H1 (cell line): ENCODE data around the gene EXTL1. TPM values are rescaled to one million over a fixed set of nuclear protein-coding genes. Genes with fewer than 3 reads are reported as not detected.
A peak's percentile ranks its signal among the peaks of the same experiment; 100 is the strongest.

Experiments
- CTCF ChIA-PET: fragments of 300-600 bp; sonication (Branson Sonifier 250); formaldehyde crosslinking; loops from one replicate; lab custom pipeline; 2021; ENCODE audit not compliant: partially characterized antibody; lab: Charles Lee
- POLR2A ChIA-PET: fragments of 300-600 bp; sonication (Branson Sonifier 250); formaldehyde crosslinking; loops from one replicate; lab custom pipeline; 2021; ENCODE audit warnings: inconsistent platforms; ENCODE audit not compliant: partially characterized antibody; lab: Charles Lee
- DNase-seq, 2 experiments: peaks; one replicate each; pipeline versions ENCODE4 v3.0.0 to v3.0.0-alpha.2; 2010 to 2022; ENCODE audit warnings: low spot score in 2 of 2, low read depth in 1 of 2, mixed read lengths in 1 of 2
- FAIRE-seq: peaks from 2 replicates; lab custom pipeline; 2011; peaks lifted over from hg19 to GRCh38; lab: Jason Lieb, UNC
- H2AFZ ChIP-seq: 2 replicates; pipeline ENCODE4 v1.8.1; 2012; ENCODE audit warnings: low read length, inconsistent platforms
- H2AK5ac ChIP-seq: 2 replicates; pipeline ENCODE4 v1.6.1; 2013; ENCODE audit warnings: low read depth, low read length
- H2BK120ac ChIP-seq: replicated peaks from 2 replicates; pipeline ENCODE3; 2013; ENCODE audit warnings: low read depth, low read length, inconsistent platforms
- H2BK12ac ChIP-seq: 2 replicates; pipeline ENCODE4 v1.6.1; 2013; ENCODE audit warnings: low read depth, low read length
- H2BK15ac ChIP-seq: 2 replicates; pipeline ENCODE4 v1.6.1; 2013; ENCODE audit warnings: low read length
- H2BK20ac ChIP-seq: 2 replicates; pipeline ENCODE4 v1.6.1; 2013; ENCODE audit warnings: low read length
- H2BK5ac ChIP-seq: 2 replicates; pipeline ENCODE4 v1.6.1; 2013; ENCODE audit warnings: low read depth, low read length
- H3K14ac ChIP-seq: 2 replicates; pipeline ENCODE4 v1.6.1; 2013; ENCODE audit warnings: inconsistent platforms; ENCODE audit not compliant: insufficient read length
- H3K18ac ChIP-seq: 2 replicates; pipeline ENCODE4 v1.6.1; 2013; ENCODE audit warnings: low read length; ENCODE audit errors: extremely low read depth
- H3K23ac ChIP-seq: 2 replicates; pipeline ENCODE4 v1.6.1; 2013; ENCODE audit warnings: inconsistent platforms; ENCODE audit not compliant: insufficient read length
- H3K23me2 ChIP-seq: 2 replicates; pipeline ENCODE4 v1.6.1; 2013; ENCODE audit warnings: low read depth, low read length
- H3K27ac ChIP-seq: 2 replicates; pipeline ENCODE4 v1.6.1; 2011; ENCODE audit warnings: low read depth, low read length, inconsistent platforms
- H3K27me3 ChIP-seq, 4 experiments: replicated peaks in 1 of 4; 1 replicate in 1 of 4; 2 replicates in 3 of 4; pipeline versions ENCODE4 v1.6.1 to v1.8.1; 2011 to 2013; ENCODE audit warnings: low read length in 3 of 4, mild to moderate bottlenecking in 3 of 4, inconsistent platforms in 2 of 4, mixed read lengths in 2 of 4, moderate library complexity in 1 of 4; ENCODE audit not compliant: control insufficient read depth in 3 of 4, insufficient read depth in 3 of 4; ENCODE audit errors: extremely low read depth in 1 of 4
- H3K36me3 ChIP-seq, 4 experiments: 2 replicates each; pipeline versions ENCODE4 v1.6.1 to v1.8.1; 2011 to 2013; ENCODE audit warnings: mild to moderate bottlenecking in 4 of 4, low read length in 3 of 4, moderate library complexity in 2 of 4, control low read depth in 1 of 4, inconsistent platforms in 1 of 4; ENCODE audit not compliant: insufficient read depth in 4 of 4, control insufficient read depth in 2 of 4
- H3K4ac ChIP-seq: replicated peaks from 2 replicates; pipeline ENCODE3; 2013; ENCODE audit warnings: low read length, low read depth, mixed read lengths, inconsistent platforms; ENCODE audit not compliant: insufficient read length
- H3K4me1 ChIP-seq, 4 experiments: replicated peaks in 1 of 4; 1 replicate in 1 of 4; 2 replicates in 3 of 4; pipeline versions ENCODE4 v1.6.1 to v1.8.1; 2011 to 2013; ENCODE audit warnings: low read length in 3 of 4, inconsistent platforms in 2 of 4, mixed read lengths in 1 of 4; ENCODE audit not compliant: insufficient read depth in 4 of 4, control insufficient read depth in 3 of 4
- H3K4me2 ChIP-seq, 2 experiments: 2 replicates each; pipeline versions ENCODE4 v1.6.1 to v1.8.1; 2011 to 2013; ENCODE audit warnings: low read depth in 2 of 2, low read length in 2 of 2, control low read depth in 1 of 2, inconsistent platforms in 1 of 2, mild to moderate bottlenecking in 1 of 2; ENCODE audit not compliant: insufficient read depth in 1 of 2
- H3K4me3 ChIP-seq, 4 experiments: fragments of 200-600, 300-600 bp in 1 of 4; sonication (generic), shearing (Covaris generic), sonication (Bioruptor Twin) in 1 of 4; 2 replicates each; pipeline versions ENCODE4 v1.5.1 to v1.8.1; 2011 to 2016; ENCODE audit warnings: low read length in 4 of 4, low read depth in 3 of 4, control low read depth in 2 of 4, inconsistent platforms in 2 of 4, mild to moderate bottlenecking in 2 of 4, mixed read lengths in 1 of 4, moderate library complexity in 1 of 4; ENCODE audit not compliant: insufficient read depth in 2 of 4; ENCODE audit errors: extremely low read depth in 1 of 4
- H3K56ac ChIP-seq: replicated peaks from 2 replicates; pipeline ENCODE3; 2013; ENCODE audit warnings: low read depth, mild to moderate bottlenecking, mixed read lengths, low read length, inconsistent platforms; ENCODE audit not compliant: insufficient read length
- H3K79me1 ChIP-seq: 2 replicates; pipeline ENCODE4 v1.6.1; 2013; ENCODE audit warnings: low read depth, low read length, control low read depth
- H3K79me2 ChIP-seq, 2 experiments: 2 replicates each; pipeline versions ENCODE4 v1.6.1 to v1.8.1; 2012 to 2013; ENCODE audit warnings: low read length in 2 of 2, mild to moderate bottlenecking in 2 of 2, inconsistent platforms in 1 of 2; ENCODE audit not compliant: insufficient read depth in 2 of 2, control insufficient read depth in 1 of 2
- H3K9ac ChIP-seq, 4 experiments: replicated peaks in 1 of 4; 1 replicate in 1 of 4; 2 replicates in 3 of 4; pipeline versions ENCODE4 v1.6.1 to v1.8.1; 2011 to 2013; ENCODE audit warnings: low read depth in 3 of 4, low read length in 3 of 4, control low read depth in 2 of 4, mild to moderate bottlenecking in 2 of 4, moderate library complexity in 2 of 4, inconsistent platforms in 1 of 4; ENCODE audit errors: extremely low read depth in 1 of 4
- H3K9me3 ChIP-seq, 2 experiments: 2 replicates each; pipeline versions ENCODE4 v1.6.1 to v1.8.1; 2012 to 2013; ENCODE audit warnings: mild to moderate bottlenecking in 2 of 2, moderate library complexity in 2 of 2, control low read depth in 1 of 2, inconsistent platforms in 1 of 2, low read depth in 1 of 2, low read length in 1 of 2, mixed read lengths in 1 of 2; ENCODE audit not compliant: insufficient read depth in 2 of 2
- H4K20me1 ChIP-seq, 2 experiments: replicated peaks in 1 of 2; 2 replicates each; pipeline versions ENCODE3 to v1.8.1; 2011 to 2013; ENCODE audit warnings: inconsistent platforms in 2 of 2, low read length in 2 of 2, mild to moderate bottlenecking in 1 of 2; ENCODE audit not compliant: insufficient read depth in 2 of 2, control insufficient read depth in 1 of 2
- H4K5ac ChIP-seq: 2 replicates; pipeline ENCODE4 v1.6.1; 2013; ENCODE audit warnings: low read length, low read depth, mixed read lengths, inconsistent platforms; ENCODE audit not compliant: insufficient read length
- H4K8ac ChIP-seq: 2 replicates; pipeline ENCODE4 v1.8.0; 2013; ENCODE audit warnings: mild to moderate bottlenecking, moderate library complexity, low read length, inconsistent platforms; ENCODE audit not compliant: insufficient read depth; ENCODE audit errors: extremely low read depth
- H4K91ac ChIP-seq: replicated peaks from 2 replicates; pipeline ENCODE3; 2013; ENCODE audit warnings: low read length, mixed read lengths, inconsistent platforms; ENCODE audit not compliant: insufficient read length
- CEBPB ChIP-seq: IDR thresholded peaks from 2 replicates; pipeline ENCODE4 v1.6.1; 2012; ENCODE audit warnings: low read depth, low read length
- EZH2 ChIP-seq: fragments of 200-600 bp; sonication (generic); IDR thresholded peaks from 2 replicates; pipeline ENCODE4 v1.7.1; 2012; ENCODE audit warnings: low read depth, mild to moderate bottlenecking, moderate library complexity, low read length, inconsistent platforms; ENCODE audit not compliant: severe bottlenecking
- HDAC2 ChIP-seq, 2 experiments: fragments of 300-600 bp in 1 of 2; sonication (generic) in 1 of 2; IDR thresholded peaks; 2 replicates each; pipeline ENCODE4 v1.6.1; 2011 to 2012; ENCODE audit warnings: low read depth in 2 of 2, low read length in 2 of 2, mild to moderate bottlenecking in 2 of 2, moderate library complexity in 2 of 2, borderline replicate concordance in 1 of 2, inconsistent platforms in 1 of 2
- POLR2AphosphoS5 ChIP-seq: IDR thresholded peaks from 2 replicates; pipeline ENCODE4 v1.6.1; 2011; ENCODE audit warnings: low read depth, low read length
- SIX5 ChIP-seq: IDR thresholded peaks from 2 replicates; pipeline ENCODE4 v1.6.1; 2011; ENCODE audit warnings: mild to moderate bottlenecking, low read depth, low read length
- TBP ChIP-seq: IDR thresholded peaks from 2 replicates; pipeline ENCODE4 v1.6.1; 2011; ENCODE audit warnings: low read depth, low read length, improper control_type of control experiment
- ZNF274 ChIP-seq: IDR thresholded peaks from 2 replicates; pipeline ENCODE4 v1.7.0; 2012; ENCODE audit warnings: low read length, borderline replicate concordance; ENCODE audit errors: extremely low read depth
- WGBS, 2 experiments: shearing (Covaris generic) in 1 of 2; methylation state at CpG; one replicate each; pipeline versions ENCODE4 v1.1.6 to v1.1.7; 2013 to 2015; ENCODE audit warnings: low lambda C conversion rate in 2 of 2, mixed read lengths in 2 of 2, inconsistent platforms in 1 of 2, low coverage in 1 of 2, missing lambda C conversion rate in 1 of 2; ENCODE audit not compliant: insufficient replicate concordance in 2 of 2, insufficient coverage in 1 of 2, insufficient read length in 1 of 2; ENCODE audit errors: extremely low coverage in 1 of 2, missing lambda C conversion rate in 1 of 2; 5-methylcytosine and 5-hydroxymethylcytosine counted together
- polyA plus RNA-seq, 7 experiments: library from polyadenylated mRNA; depleted of rRNA in 3 of 7; stranded (reverse) in 5 of 7; unstranded in 2 of 7; fragments of >200 nt in 5 of 7; fragments of 200-250 nt in 2 of 7; gene quantifications; 1 replicate in 5 of 7; 2 replicates in 1 of 7; 4 replicates in 1 of 7; pipeline versions ENCODE4 v1.2.1 to v1.2.3, GENCODE V29; 2011 to 2013; ENCODE audit warnings: missing spikeins in 2 of 7, mixed read lengths in 2 of 7
- total RNA-seq: library from RNA; stranded (reverse); fragmentation: NEBNext Ultra II Directional; extraction: Animal tissue kit (Norgen Biotek cat#: 25700); gene quantifications from 2 replicates; pipeline ENCODE4 v1.2.1, GENCODE V29; 2021

EXTL1 gene
- total and polyA plus RNA-seq, 2 of the 8 experiments (the other 6 are each of a cell fraction or from before 2014, with no cell fraction given), result 0.89 to 1.2 TPM

GRCh38 chr1:26003262-26003661 is 18.3 kb upstream of the EXTL1 start:
- no peak overlapping the region for H2BK15ac ChIP-seq
- ChIA-PET CTCF (interaction anchor here (0.8 to 20.0 kb wide), 7 partner anchors 10 to 115 kb away, joined by 3 to 330 read pairs (median 4); partner anchors contain the start of gene STMN1), POLR2A (interaction anchor here (0.6 to 2.8 kb wide), 4 partner anchors 85 to 128 kb away, joined by 3 to 9 read pairs (median 3); partner anchors contain the start of gene PAQR7)
- peaks cover 2 to 8% (median 3%) of the 10 kb centered on the region in 4 experiments; a peak in 6 of 7 replicates for H3K4me1 ChIP-seq
- H3K56ac ChIP-seq, result no peak overlapping the region
- H3K9ac ChIP-seq, result no peak overlapping the region
- H4K20me1 ChIP-seq, result no peaks in the 10 kb centered on the region
- H3K18ac ChIP-seq, result no peak overlapping the region
- H4K8ac ChIP-seq, result no peak overlapping the region
- H3K79me2 ChIP-seq, result no peaks in the 10 kb centered on the region
- no peak overlapping the region for H4K91ac ChIP-seq
- H3K36me3 ChIP-seq, result no peaks in the 10 kb centered on the region
- H3K4me3 ChIP-seq, result no peak overlapping the region
- no peak overlapping the region for H3K27ac ChIP-seq
- TF ChIP-seq EZH2, result no peak
- peak; percentile 41; the same call in 1 of the 2 replicates for TF ChIP-seq CEBPB
- no peak for TF ChIP-seq HDAC2 (IDR thresholded peaks at IDR 0.05; ENCODE audit: borderline replicate concordance in 1 of 2, low read depth in 2 of 2, low read length in 2 of 2)
- TF ChIP-seq POLR2AphosphoS5, result no peak
- TF ChIP-seq SIX5, result no peak
- no peak for TF ChIP-seq TBP
- TF ChIP-seq ZNF274, result no peak
- H2BK20ac ChIP-seq, result no peak overlapping the region
- H3K4ac ChIP-seq, result no peak overlapping the region
- H3K23me2 ChIP-seq, result no peaks in the 10 kb centered on the region
- no peak overlapping the region for H3K23ac ChIP-seq
- H3K27me3 ChIP-seq, result no peaks in the 10 kb centered on the region; a peak in 2 of 7 replicates
- H2BK5ac ChIP-seq, result no peak overlapping the region
- no peak overlapping the region for H2BK12ac ChIP-seq
- H2AK5ac ChIP-seq, result no peak overlapping the region
- H2AFZ ChIP-seq, result no peak overlapping the region
- DNase-seq (no peak), FAIRE-seq (no peak)
- H2BK120ac ChIP-seq, result no peak overlapping the region
- no peak overlapping the region for H4K5ac ChIP-seq
- no peak overlapping the region for H3K4me2 ChIP-seq
- WGBS, 2 experiments, result 89% methylated on average over 4 of the region's 4 CpGs; no CpG with 5 or more reads in 1 of the 2 experiments
- no peaks in the 10 kb centered on the region for H3K9me3 ChIP-seq
- no peaks in the 10 kb centered on the region for H3K79me1 ChIP-seq
- no peak overlapping the region for H3K14ac ChIP-seq
